Coronary artery (tissue), 2 donors: ENCODE results near the gene PARP6.

Experiments
- DNase-seq: peaks from one replicate; pipeline ENCODE4 v3.0.0-alpha.2; 2017; ENCODE audit warnings: low spot score
- H3K27ac ChIP-seq, 2 donors: fragments of 200-600 bp; sonication (generic); one replicate each; pipeline ENCODE4 v1.5.1; 2016 to 2019
- H3K4me3 ChIP-seq: fragments of 200-600 bp; sonication (generic); 2 replicates; pipeline ENCODE4 v1.5.1; 2016; ENCODE audit warnings: mild to moderate bottlenecking, moderate library complexity
- CTCF ChIP-seq: fragments of 200-600 bp; sonication (generic); IDR thresholded peaks from one replicate; pipeline ENCODE4 v1.5.1; 2019; ENCODE audit warnings: antibody characterized with exemption

Gene PARP6

GRCh38 chr15:72265031-72265430, 7.3 kb downstream of the PARP6 start:
- no peak overlapping the region for H3K4me3 ChIP-seq
- DNase-seq: no peak
- H3K27ac ChIP-seq: no peak overlapping the region
- no peak for TF ChIP-seq CTCF

DNA sequence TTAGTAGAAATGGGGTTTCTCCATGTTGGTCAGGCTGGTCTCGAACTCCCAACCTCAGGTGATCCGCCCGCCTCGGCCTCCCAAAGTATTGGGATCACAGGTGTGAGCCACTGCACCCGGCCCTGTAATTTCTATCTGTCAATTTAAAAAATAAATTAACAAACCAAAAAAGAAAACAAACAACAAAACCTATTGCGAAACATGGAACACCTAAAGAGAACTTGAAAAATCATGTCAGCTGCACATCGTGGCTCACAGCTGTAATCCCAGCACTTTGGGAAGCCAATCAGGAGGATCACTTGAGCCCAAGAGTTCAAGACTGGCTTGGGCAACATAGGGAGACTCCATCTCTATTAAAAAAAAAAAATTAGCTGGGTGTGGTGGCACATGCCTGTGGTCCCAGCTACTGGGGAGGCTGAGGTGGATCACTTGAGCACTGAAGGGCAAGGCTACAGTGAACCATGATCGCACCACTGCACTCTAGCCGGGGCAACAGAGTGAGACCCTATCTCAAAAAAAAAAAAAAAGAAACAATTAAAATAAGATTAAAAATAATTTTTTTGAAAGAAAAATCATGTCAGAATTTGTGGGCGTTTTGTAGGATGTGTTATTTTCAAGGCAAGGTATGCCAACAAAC, 19.6 kb downstream of the PARP6 start:
- no peak for TF ChIP-seq CTCF
- H3K27ac ChIP-seq: no peak overlapping the region
- H3K4me3 ChIP-seq: no peak overlapping the region
- DNase-seq: no peak

DNA sequence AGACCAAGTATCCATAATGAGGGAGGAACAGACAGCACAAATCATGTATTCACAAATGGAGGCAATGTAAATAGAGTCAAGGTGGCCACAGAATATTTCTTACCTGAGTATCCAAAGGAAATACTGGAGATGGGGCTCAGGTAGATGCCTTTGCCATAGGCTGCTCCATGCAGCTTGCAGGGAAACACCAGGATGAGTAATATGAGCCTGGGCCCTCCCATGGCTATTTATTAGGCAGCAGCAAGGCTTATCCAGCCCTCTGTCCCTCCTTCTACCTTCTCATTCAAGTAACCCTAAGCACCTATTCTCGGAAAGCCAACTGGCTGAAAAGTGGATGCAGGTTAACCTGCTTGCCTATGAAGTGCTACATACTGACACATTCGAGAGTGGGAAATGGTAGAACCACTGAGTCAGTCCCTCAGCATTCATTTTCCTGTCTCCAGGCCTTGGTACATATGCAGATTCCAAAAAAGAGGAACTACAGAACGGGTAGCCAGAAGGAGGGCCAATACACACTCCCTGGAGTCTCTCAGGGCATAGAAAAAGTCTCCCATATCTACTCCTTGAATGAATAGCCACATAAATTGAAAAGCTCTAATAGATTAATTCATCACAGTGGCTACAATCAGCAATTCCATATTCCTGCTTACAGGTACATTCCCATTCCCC, 23.1 kb downstream of the PARP6 start:
- no peak for TF ChIP-seq CTCF
- no peak for DNase-seq

DNA sequence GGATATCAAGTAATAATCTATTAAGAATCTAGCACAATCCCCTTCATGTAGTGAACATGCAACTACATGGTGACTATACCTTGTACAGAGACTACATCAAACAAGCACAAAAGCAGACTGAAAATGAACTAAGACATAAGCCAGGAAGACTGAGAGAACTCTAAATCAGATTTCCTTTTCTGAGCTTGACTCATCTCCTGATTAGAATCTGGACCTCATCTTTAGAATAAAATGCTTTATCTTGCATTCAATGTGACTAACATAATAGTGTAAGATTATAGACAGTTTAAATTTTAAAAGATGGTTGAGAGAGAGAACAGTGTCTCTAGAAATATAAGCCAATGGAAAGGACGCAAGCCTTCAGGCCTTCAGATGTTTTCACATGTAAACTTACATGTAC, 23.8 kb downstream of the PARP6 start:
- no peak for TF ChIP-seq CTCF
- no peak overlapping the region for H3K27ac ChIP-seq

More for the DNA sequence above, 23.1 kb downstream of the PARP6 start:
- H3K4me3 ChIP-seq: no peak overlapping the region
- no peak overlapping the region for H3K27ac ChIP-seq

DNA sequence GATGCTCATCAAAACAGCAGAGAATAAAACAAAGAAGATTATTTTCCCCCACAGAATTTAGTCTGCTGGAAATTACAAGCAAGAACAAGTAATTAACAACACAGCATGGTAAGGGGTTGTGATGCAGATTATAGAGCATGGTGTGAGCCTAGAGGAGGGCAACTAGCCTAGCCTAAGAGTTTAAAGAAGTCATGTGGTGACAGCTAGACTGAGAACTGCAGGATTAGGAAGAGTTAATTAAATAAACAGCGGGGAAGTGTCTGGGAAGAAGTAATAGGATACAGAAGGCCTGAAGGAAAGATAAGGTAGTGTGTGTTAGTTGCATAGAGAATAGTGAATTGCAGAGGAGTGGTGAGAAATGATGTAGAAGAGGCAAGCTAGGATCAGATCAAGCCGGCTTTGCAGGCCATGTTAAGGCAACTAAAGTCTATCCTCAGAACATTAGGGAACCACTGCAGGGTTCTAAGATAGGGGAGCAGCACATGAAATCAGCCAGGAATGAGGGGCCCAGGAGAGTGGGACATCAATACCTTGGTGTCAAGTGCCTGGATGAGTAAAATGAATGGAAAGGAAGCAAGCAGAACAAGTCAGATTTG, 29.5 kb downstream of the PARP6 start:
- Histone ChIP-seq H3K4me3 (no peak overlapping the region), H3K27ac (no peak overlapping the region)
- no peak for TF ChIP-seq CTCF
- DNase-seq: no peak

More for the DNA sequence above, 23.8 kb downstream of the PARP6 start:
- H3K4me3 ChIP-seq: no peak overlapping the region
- DNase-seq: no peak

GRCh38 chr15:72239652-72240051, 32.7 kb downstream of the PARP6 start:
- H3K4me3 ChIP-seq: no peak overlapping the region
- no peak for DNase-seq
- H3K27ac ChIP-seq: no peak overlapping the region
- TF ChIP-seq CTCF: no peak

DNA sequence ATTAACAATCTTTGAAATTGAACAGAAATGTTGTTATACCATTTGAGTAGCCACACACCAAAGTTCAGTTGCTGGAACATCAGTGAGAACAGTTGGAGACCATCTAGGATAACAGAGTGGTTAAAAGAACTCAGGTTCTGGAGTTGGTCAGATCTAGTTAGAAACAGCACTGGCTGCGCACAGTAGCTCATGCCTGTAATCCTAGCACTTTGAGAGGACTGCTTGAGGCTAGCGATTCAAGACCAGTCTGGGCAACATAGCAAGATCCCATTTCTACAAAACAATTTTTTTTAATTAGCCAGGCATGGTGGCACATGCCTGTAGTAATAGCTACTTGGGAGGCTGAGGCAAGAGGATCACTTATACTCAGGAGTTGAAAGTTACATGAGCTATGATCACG, 33.8 kb downstream of the PARP6 start:
- no peak for TF ChIP-seq CTCF
- DNase-seq: no peak
- Histone ChIP-seq H3K27ac (no peak overlapping the region), H3K4me3 (no peak overlapping the region)
